Brain microvascular endothelial cell (primary cell): ENCODE results near the gene TESK2.

Experiments used
- DNase-seq: peaks from one replicate; pipeline ENCODE4 v3.0.0-alpha.2; 2020
- H3K27ac ChIP-seq: fragments of 250-450 bp; sonication (Bioruptor Pico); 2 replicates; pipeline ENCODE4 v1.5.1; 2020; ENCODE audit warnings: mild to moderate bottlenecking, moderate library complexity
- H3K27me3 ChIP-seq: fragments of 250-450 bp; sonication (Bioruptor Pico); replicated peaks from 2 replicates; pipeline ENCODE4 v1.5.1; 2020; ENCODE audit warnings: mild to moderate bottlenecking
- H3K36me3 ChIP-seq: fragments of 250-450 bp; sonication (Bioruptor Pico); replicated peaks from 2 replicates; pipeline ENCODE4 v1.5.1; 2020; ENCODE audit warnings: mild to moderate bottlenecking
- H3K4me3 ChIP-seq: 2 replicates; pipeline ENCODE4 v1.5.1; 2011; ENCODE audit warnings: low read depth, mild to moderate bottlenecking, control low read depth, low read length, moderate library complexity
- in situ Hi-C: cut with HindIII; loops from 2 replicates; pipeline ENCODE4 v1.10.0; 2017; ENCODE audit warnings: low sequenced_read_pairs, low pct_ligation_motif_present
- TF ChIP-seq, protein P1 (sequence below): IDR thresholded peaks from 2 replicates; pipeline ENCODE4 v1.5.1; 2011; ENCODE audit warnings: low read depth, mild to moderate bottlenecking, moderate library complexity, low read length, control low read depth, inconsistent platforms; ENCODE audit errors: missing control alignments

TESK2 gene

GRCh38 chr1:45412899-45413298 is 78.1 kb downstream of the TESK2 start:
- no peaks in the 10 kb centered on the region for H3K27me3 ChIP-seq
- H3K4me3 ChIP-seq, result no peak overlapping the region
- in situ Hi-C loops, result no loop called here
- H3K36me3 ChIP-seq, result no peaks in the 10 kb centered on the region
- no peak overlapping the region for H3K27ac ChIP-seq
- TF ChIP-seq, protein P1, sequence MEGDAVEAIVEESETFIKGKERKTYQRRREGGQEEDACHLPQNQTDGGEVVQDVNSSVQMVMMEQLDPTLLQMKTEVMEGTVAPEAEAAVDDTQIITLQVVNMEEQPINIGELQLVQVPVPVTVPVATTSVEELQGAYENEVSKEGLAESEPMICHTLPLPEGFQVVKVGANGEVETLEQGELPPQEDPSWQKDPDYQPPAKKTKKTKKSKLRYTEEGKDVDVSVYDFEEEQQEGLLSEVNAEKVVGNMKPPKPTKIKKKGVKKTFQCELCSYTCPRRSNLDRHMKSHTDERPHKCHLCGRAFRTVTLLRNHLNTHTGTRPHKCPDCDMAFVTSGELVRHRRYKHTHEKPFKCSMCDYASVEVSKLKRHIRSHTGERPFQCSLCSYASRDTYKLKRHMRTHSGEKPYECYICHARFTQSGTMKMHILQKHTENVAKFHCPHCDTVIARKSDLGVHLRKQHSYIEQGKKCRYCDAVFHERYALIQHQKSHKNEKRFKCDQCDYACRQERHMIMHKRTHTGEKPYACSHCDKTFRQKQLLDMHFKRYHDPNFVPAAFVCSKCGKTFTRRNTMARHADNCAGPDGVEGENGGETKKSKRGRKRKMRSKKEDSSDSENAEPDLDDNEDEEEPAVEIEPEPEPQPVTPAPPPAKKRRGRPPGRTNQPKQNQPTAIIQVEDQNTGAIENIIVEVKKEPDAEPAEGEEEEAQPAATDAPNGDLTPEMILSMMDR, result no peak
- DNase-seq, result no peak

DNA sequence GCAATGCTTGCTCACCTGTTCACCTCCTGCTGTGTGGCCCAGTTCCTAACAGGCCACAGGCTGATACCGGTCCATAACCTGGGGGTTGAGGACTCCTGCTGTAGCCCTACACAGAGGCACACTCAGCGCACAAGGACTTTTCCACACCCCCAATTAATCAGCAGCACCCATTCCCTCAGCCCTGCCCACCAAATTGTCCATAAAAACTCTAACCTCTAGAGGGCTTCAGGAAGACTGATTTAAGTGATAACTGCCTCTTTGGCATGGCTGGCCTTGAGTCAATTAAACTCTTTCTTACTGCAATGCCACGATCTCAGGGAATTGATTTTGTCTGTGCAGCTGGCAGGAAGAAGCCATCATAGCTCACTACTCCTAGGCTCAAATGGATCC is 79.5 kb downstream of the TESK2 start:
- TF ChIP-seq, protein P1, result no peak
- DNase-seq, result no peak
- no peak overlapping the region for H3K4me3 ChIP-seq
- H3K27me3 ChIP-seq, result no peaks in the 10 kb centered on the region
- in situ Hi-C loops, result no loop called here
- H3K36me3 ChIP-seq, result no peaks in the 10 kb centered on the region
- no peak overlapping the region for H3K27ac ChIP-seq

DNA sequence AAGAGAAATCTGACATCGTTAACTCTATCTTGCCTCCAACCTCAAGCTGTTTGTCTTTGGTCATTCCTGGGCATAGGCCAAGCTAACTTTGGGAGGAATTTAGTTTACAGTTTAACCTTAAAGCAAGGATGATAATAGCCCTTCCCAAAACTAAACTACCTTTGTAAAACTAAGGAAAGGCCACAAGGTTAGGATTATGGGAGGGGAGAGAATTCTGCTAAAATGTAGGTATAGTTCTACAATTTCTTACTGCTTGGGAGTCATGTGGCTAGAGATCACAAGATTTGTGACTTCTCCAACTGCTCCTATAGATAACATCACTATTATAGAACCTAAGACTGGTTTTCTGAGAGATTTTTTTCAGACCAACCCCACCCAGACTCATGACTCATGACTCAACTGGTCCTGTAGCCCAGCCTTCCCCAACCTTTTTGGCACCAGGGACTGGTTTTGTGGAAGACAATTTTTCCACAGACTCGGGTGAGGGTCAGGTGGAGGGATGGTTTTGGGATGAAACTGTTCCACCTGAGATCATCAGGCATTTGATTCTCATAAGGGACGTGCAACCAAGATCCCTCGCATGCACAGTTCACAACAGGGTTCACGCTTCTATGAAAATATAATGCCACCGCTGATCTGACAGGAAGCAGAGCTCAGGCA is 80.0 kb downstream of the TESK2 start:
- no peak overlapping the region for H3K27ac ChIP-seq
- H3K36me3 ChIP-seq, result no peaks in the 10 kb centered on the region
- in situ Hi-C loops, result no loop called here
- TF ChIP-seq, protein P1, result no peak
- no peak for DNase-seq
- no peak overlapping the region for H3K4me3 ChIP-seq
- H3K27me3 ChIP-seq, result no peaks in the 10 kb centered on the region

DNA sequence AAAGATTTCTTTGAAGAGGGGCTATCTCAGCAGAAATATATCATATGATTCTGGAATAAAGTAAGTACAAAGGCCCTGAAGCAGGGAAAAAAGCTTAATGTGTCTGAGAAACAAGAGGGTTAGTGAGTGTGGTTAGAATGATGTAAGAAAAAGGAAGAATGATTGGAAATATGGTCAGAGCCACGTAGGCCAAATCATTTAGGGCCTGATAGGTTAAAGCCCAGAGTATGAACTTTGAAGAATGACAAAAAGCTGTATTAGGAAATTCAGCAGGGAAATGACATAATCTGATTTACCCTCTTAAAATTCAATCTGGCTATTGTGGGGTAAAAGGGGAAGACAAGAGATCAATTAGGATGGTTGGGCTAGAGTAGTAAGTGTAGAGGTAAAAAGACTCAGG is 81.7 kb downstream of the TESK2 start:
- no peaks in the 10 kb centered on the region for H3K27me3 ChIP-seq
- no peak overlapping the region for H3K27ac ChIP-seq
- in situ Hi-C loops, result no loop called here
- DNase-seq, result no peak
- H3K4me3 ChIP-seq, result no peak overlapping the region
- H3K36me3 ChIP-seq, result no peaks in the 10 kb centered on the region
- TF ChIP-seq, protein P1, result no peak

DNA sequence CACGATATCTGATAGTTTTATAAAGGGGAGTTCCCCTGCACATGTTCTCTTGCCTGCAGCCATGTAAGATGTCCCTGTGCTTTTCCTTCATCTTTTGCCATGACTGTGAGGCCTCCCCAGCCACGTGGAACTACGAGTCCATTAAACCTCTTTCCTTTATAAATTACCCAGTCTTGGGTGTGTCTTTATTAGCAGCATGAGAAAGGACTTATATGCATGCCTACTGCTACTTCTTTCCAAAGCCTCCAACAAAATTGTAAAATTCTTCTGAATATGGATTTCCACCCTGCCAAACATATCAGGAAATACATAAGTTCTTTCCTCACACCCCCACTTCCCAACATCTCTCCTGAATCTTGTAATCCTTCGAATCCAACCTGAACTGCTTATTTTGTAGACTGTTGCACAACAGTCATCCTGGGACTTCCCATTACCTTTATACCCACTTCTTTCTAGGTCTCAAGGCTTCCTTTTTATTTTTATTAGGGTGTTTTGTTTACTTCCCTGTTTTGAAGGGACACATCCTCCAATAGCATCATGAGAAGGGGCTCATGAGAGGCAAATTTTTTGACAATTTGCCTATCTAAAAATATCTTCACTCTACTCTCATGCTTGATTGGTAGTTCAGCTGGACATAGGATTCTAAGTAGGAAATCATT is 83.2 kb downstream of the TESK2 start:
- Histone ChIP-seq H3K27me3 (no peaks in the 10 kb centered on the region), H3K36me3 (no peaks in the 10 kb centered on the region), H3K27ac (no peak overlapping the region), H3K4me3 (no peak overlapping the region)
- DNase-seq, result no peak
- TF ChIP-seq, protein P1, result no peak
- in situ Hi-C loops, result no loop called here
